ENCODE results near the gene BOLA3. TPM values are rescaled to one million over a fixed set of nuclear protein-coding genes. Genes with fewer than 3 reads are reported as not detected.
"Not testable (repeated sequence)": the region's sequence is repeated elsewhere in the genome, so short reads cannot be mapped to it uniquely, and the experiment has no call there.

BOLA3 gene
- 37.3 and 120 TPM in 2 replicates for total RNA-seq (2014; rRNA removed; shearing (Covaris generic); ENCODE audit: low replicate concordance)

GRCh38 chr2:74147727-74148456, at the start of gene BOLA3:
Gene BOLA3 (minus strand): TSS chr2:74147912. CDS start chr2:74147874, 38 bp downstream.
- peak within 1 kb of the TSS; percentile 76 for H3K4me3 ChIP-seq (ENCODE audit: low read length)
- H3K36me3 ChIP-seq (ENCODE audit: insufficient read depth, low read length) = peaks cover 24% of the 10 kb centered on the region; the same call in 1 of the 2 replicates

GRCh38 chr2:74197049-74197448, 49.3 kb upstream of the BOLA3 start:
- Histone ChIP-seq H2AFZ (ENCODE audit: low read length) (0 out of 2 replicates have a peak overlapping the region, but pooled peaks have one; percentile 4), H3K27me3 (ENCODE audit: low read length) (no peaks in the 10 kb centered on the region), H4K20me1 (ENCODE audit: insufficient read depth, low read depth, low read length) (peaks cover 30% of the 10 kb centered on the region), H3K9me2 (replicated peaks; ENCODE audit: insufficient read depth, low read length) (no peaks in the 10 kb centered on the region), H3K4me3 (ENCODE audit: low read length) (no peak overlapping the region), H3K4me1 (ENCODE audit: low read length) (peaks cover 44% of the 10 kb centered on the region), H3K4me2 (ENCODE audit: low read depth, low read length, poor library complexity, severe bottlenecking) (no peak overlapping the region), H3K27ac (ENCODE audit: low read length) (no peak overlapping the region), H3K9me3 (ENCODE audit: low read length) (no peaks in the 10 kb centered on the region), H3K9ac (ENCODE audit: low read length) (no peak overlapping the region), H3K36me3 (ENCODE audit: insufficient read depth, low read length) (peaks cover 28% of the 10 kb centered on the region), H3K79me2 (ENCODE audit: low read length) (peaks cover 40% of the 10 kb centered on the region)
- no peak for DNase-seq

More at GRCh38 chr2:74147727-74148456, at the start of gene BOLA3:
- peak within 1 kb of the TSS; percentile 84 for H3K4me2 ChIP-seq (ENCODE audit: low read depth, low read length, poor library complexity, severe bottlenecking)
- H4K20me1 ChIP-seq (ENCODE audit: insufficient read depth, low read depth, low read length) = peaks cover 10% of the 10 kb centered on the region
- peak within 1 kb of the TSS; percentile 57 for H3K27ac ChIP-seq (ENCODE audit: low read length)
- H3K27me3 ChIP-seq (ENCODE audit: low read length) = no peaks in the 10 kb centered on the region
- H3K9me3 ChIP-seq (ENCODE audit: low read length) = no peaks in the 10 kb centered on the region
- H3K4me1 ChIP-seq (ENCODE audit: low read length) = peaks cover 59% of the 10 kb centered on the region
- H3K9ac ChIP-seq (ENCODE audit: low read length) = peak within 1 kb of the TSS; percentile 82
- DNase-seq = peak; percentile 98
- H3K79me2 ChIP-seq (ENCODE audit: low read length) = peaks cover 16% of the 10 kb centered on the region
- no peaks in the 10 kb centered on the region for H3K9me2 ChIP-seq (replicated peaks; ENCODE audit: insufficient read depth, low read length)
- H2AFZ ChIP-seq (ENCODE audit: low read length) = peak within 1 kb of the TSS; percentile 85; the same call in 1 of the 2 replicates

GRCh38 chr2:74194799-74195198, 47.1 kb upstream of the BOLA3 start:
- H3K27ac ChIP-seq (ENCODE audit: low read length) = no peak overlapping the region
- H3K9me2 ChIP-seq (replicated peaks; ENCODE audit: insufficient read depth, low read length) = no peaks in the 10 kb centered on the region
- H3K27me3 ChIP-seq (ENCODE audit: low read length) = no peaks in the 10 kb centered on the region
- peaks cover 18% of the 10 kb centered on the region for H3K79me2 ChIP-seq (ENCODE audit: low read length)
- no peaks in the 10 kb centered on the region for H3K9me3 ChIP-seq (ENCODE audit: low read length)
- H3K9ac ChIP-seq (ENCODE audit: low read length) = no peak overlapping the region
- H3K36me3 ChIP-seq (ENCODE audit: insufficient read depth, low read length) = peaks cover 7% of the 10 kb centered on the region
- no peak overlapping the region for H3K4me3 ChIP-seq (ENCODE audit: low read length)
- no peak overlapping the region for H3K4me2 ChIP-seq (ENCODE audit: low read depth, low read length, poor library complexity, severe bottlenecking)
- DNase-seq = no peak
- peaks cover 8% of the 10 kb centered on the region for H4K20me1 ChIP-seq (ENCODE audit: insufficient read depth, low read depth, low read length)
- H2AFZ ChIP-seq (ENCODE audit: low read length) = no peak overlapping the region
- peaks cover 42% of the 10 kb centered on the region for H3K4me1 ChIP-seq (ENCODE audit: low read length)

GRCh38 chr2:74191596-74192380, 44.1 kb upstream of the BOLA3 start:
- H2AFZ ChIP-seq (ENCODE audit: low read length) = peak overlapping the region; percentile 42
- peaks cover 48% of the 10 kb centered on the region for H3K4me1 ChIP-seq (ENCODE audit: low read length)
- H3K27ac ChIP-seq (ENCODE audit: low read length) = peak overlapping the region; percentile 79
- H3K79me2 ChIP-seq (ENCODE audit: low read length) = no peaks in the 10 kb centered on the region
- H4K20me1 ChIP-seq (ENCODE audit: insufficient read depth, low read depth, low read length) = no peaks in the 10 kb centered on the region
- H3K9ac ChIP-seq (ENCODE audit: low read length) = peak overlapping the region; percentile 43
- H3K4me2 ChIP-seq (ENCODE audit: low read depth, low read length, poor library complexity, severe bottlenecking) = peak overlapping the region; percentile 48
- H3K36me3 ChIP-seq (ENCODE audit: insufficient read depth, low read length) = no peaks in the 10 kb centered on the region
- H3K9me2 ChIP-seq (replicated peaks; ENCODE audit: insufficient read depth, low read length) = no peaks in the 10 kb centered on the region
- H3K4me3 ChIP-seq (ENCODE audit: low read length) = peak overlapping the region; percentile 22; the same call in 1 of the 2 replicates
- H3K27me3 ChIP-seq (ENCODE audit: low read length) = no peaks in the 10 kb centered on the region
- no peaks in the 10 kb centered on the region for H3K9me3 ChIP-seq (ENCODE audit: low read length)
- no peak for DNase-seq

GRCh38 chr2:74188696-74189095, 41.0 kb upstream of the BOLA3 start:
- H3K4me1 ChIP-seq (ENCODE audit: low read length) = peaks cover 77% of the 10 kb centered on the region
- no peak overlapping the region for H2AFZ ChIP-seq (ENCODE audit: low read length)
- H3K36me3 ChIP-seq (ENCODE audit: insufficient read depth, low read length) = no peaks in the 10 kb centered on the region

GRCh38 chr2:74188018-74188601, 40.4 kb upstream of the BOLA3 start:
- Histone ChIP-seq H3K4me3 (ENCODE audit: low read length) (peak overlapping the region; percentile 21), H3K9me3 (ENCODE audit: low read length) (no peaks in the 10 kb centered on the region), H3K9me2 (replicated peaks; ENCODE audit: insufficient read depth, low read length) (no peaks in the 10 kb centered on the region), H2AFZ (ENCODE audit: low read length) (peak overlapping the region; percentile 38), H3K27me3 (ENCODE audit: low read length) (no peaks in the 10 kb centered on the region), H3K79me2 (ENCODE audit: low read length) (no peaks in the 10 kb centered on the region), H3K4me2 (ENCODE audit: low read depth, low read length, poor library complexity, severe bottlenecking) (peak overlapping the region; percentile 60), H3K36me3 (ENCODE audit: insufficient read depth, low read length) (no peaks in the 10 kb centered on the region), H3K9ac (ENCODE audit: low read length) (peak overlapping the region; percentile 39; the same call in 1 of the 2 replicates), H3K27ac (ENCODE audit: low read length) (peak overlapping the region; percentile 72), H4K20me1 (ENCODE audit: insufficient read depth, low read depth, low read length) (no peaks in the 10 kb centered on the region), H3K4me1 (ENCODE audit: low read length) (peaks cover 82% of the 10 kb centered on the region)
- peak; percentile 64 for DNase-seq

More at GRCh38 chr2:74188696-74189095, 41.0 kb upstream of the BOLA3 start:
- Histone ChIP-seq H3K4me2 (ENCODE audit: low read depth, low read length, poor library complexity, severe bottlenecking) (no peak overlapping the region), H3K9ac (ENCODE audit: low read length) (no peak overlapping the region), H3K4me3 (ENCODE audit: low read length) (no peak overlapping the region), H3K9me2 (replicated peaks; ENCODE audit: insufficient read depth, low read length) (no peaks in the 10 kb centered on the region), H3K27ac (ENCODE audit: low read length) (peak overlapping the region; percentile 72), H4K20me1 (ENCODE audit: insufficient read depth, low read depth, low read length) (no peaks in the 10 kb centered on the region), H3K27me3 (ENCODE audit: low read length) (no peaks in the 10 kb centered on the region), H3K79me2 (ENCODE audit: low read length) (no peaks in the 10 kb centered on the region), H3K9me3 (ENCODE audit: low read length) (no peaks in the 10 kb centered on the region)
- DNase-seq = no peak

GRCh38 chr2:74186706-74187105, 39.0 kb upstream of the BOLA3 start:
- DNase-seq; H2AFZ ChIP-seq (ENCODE audit: low read length); H3K79me2 ChIP-seq (ENCODE audit: low read length); H3K36me3 ChIP-seq (ENCODE audit: insufficient read depth, low read length); H3K27me3 ChIP-seq (ENCODE audit: low read length); H3K4me3 ChIP-seq (ENCODE audit: low read length); H3K9me3 ChIP-seq (ENCODE audit: low read length); H3K9me2 ChIP-seq (replicated peaks; ENCODE audit: insufficient read depth, low read length); H4K20me1 ChIP-seq (ENCODE audit: insufficient read depth, low read depth, low read length); H3K9ac ChIP-seq (ENCODE audit: low read length): not testable (repeated sequence)
- Histone ChIP-seq H3K27ac (ENCODE audit: low read length) (peak overlapping the region; percentile 92), H3K4me2 (ENCODE audit: low read depth, low read length, poor library complexity, severe bottlenecking) (peak overlapping the region; percentile 71), H3K4me1 (ENCODE audit: low read length) (peaks cover 85% of the 10 kb centered on the region)
